ENCODE measurements around the gene ZNF423.

The ZNF423 gene

GRCh38 chr16:49583911-49584310, 272.0 kb downstream of the ZNF423 start:
- TF ChIP-seq EZH2 (optimal IDR thresholded peaks at IDR 0.05; ENCODE audit: low read depth, low read length) = no peak
- no peak for TF ChIP-seq CTCF (IDR thresholded peaks at IDR 0.05; ENCODE audit: low read length)
- no peak for TF ChIP-seq EZH2phosphoT487 (IDR thresholded peaks at IDR 0.05; ENCODE audit: low read length)
- H3K36me3 ChIP-seq (replicated peaks; ENCODE audit: insufficient read depth, low read length) = no peaks in the 10 kb centered on the region
- no peak overlapping the region for H3K4me3 ChIP-seq (ENCODE audit: low read length)
- H3K27me3 ChIP-seq (replicated peaks; ENCODE audit: insufficient read depth, low read length) = no peaks in the 10 kb centered on the region
- no peaks in the 10 kb centered on the region for H3F3A ChIP-seq (ENCODE audit: insufficient read depth, low read length)
- no peaks in the 10 kb centered on the region for H4K20me1 ChIP-seq (ENCODE audit: insufficient read depth, low read length)
- no peaks in the 10 kb centered on the region for H3K9me3 ChIP-seq (replicated peaks; ENCODE audit: insufficient read depth, low read length)
- DNase-seq = no peak
- no peaks in the 10 kb centered on the region for H3K79me2 ChIP-seq (ENCODE audit: low read length)
- no peak overlapping the region for H2AFZ ChIP-seq (ENCODE audit: low read length)
- no peaks in the 10 kb centered on the region for H3K9me2 ChIP-seq (replicated peaks; ENCODE audit: insufficient read depth, low read length)
- H3K4me2 ChIP-seq (ENCODE audit: low read depth, low read length) = no peak overlapping the region
- H3K4me1 ChIP-seq (ENCODE audit: low read length) = no peaks in the 10 kb centered on the region
- no peak overlapping the region for H3K9ac ChIP-seq (ENCODE audit: low read length)
- no peak overlapping the region for H3K27ac ChIP-seq (ENCODE audit: low read length)

- H3K27me3 ChIP-seq (replicated peaks; ENCODE audit: insufficient read depth, low read length) = no peaks in the 10 kb centered on the region
- no peaks in the 10 kb centered on the region for H4K20me1 ChIP-seq (ENCODE audit: insufficient read depth, low read length)
- no peaks in the 10 kb centered on the region for H3K36me3 ChIP-seq (replicated peaks; ENCODE audit: insufficient read depth, low read length)
- no peak overlapping the region for H3K4me3 ChIP-seq (ENCODE audit: low read length)
- no peak for DNase-seq
- no peak overlapping the region for H3K27ac ChIP-seq (ENCODE audit: low read length)
- H3K79me2 ChIP-seq (ENCODE audit: low read length) = no peaks in the 10 kb centered on the region
- no peaks in the 10 kb centered on the region for H3K9me3 ChIP-seq (replicated peaks; ENCODE audit: insufficient read depth, low read length)
- TF ChIP-seq CTCF (IDR thresholded peaks at IDR 0.05; ENCODE audit: low read length) (no peak), EZH2phosphoT487 (IDR thresholded peaks at IDR 0.05; ENCODE audit: low read length) (no peak), EZH2 (optimal IDR thresholded peaks at IDR 0.05; ENCODE audit: low read depth, low read length) (no peak)
- H3F3A ChIP-seq (ENCODE audit: insufficient read depth, low read length) = no peaks in the 10 kb centered on the region
- H3K4me2 ChIP-seq (ENCODE audit: low read depth, low read length) = no peak overlapping the region
- H3K4me1 ChIP-seq (ENCODE audit: low read length) = no peaks in the 10 kb centered on the region
- H3K9ac ChIP-seq (ENCODE audit: low read length) = no peak overlapping the region
- no peaks in the 10 kb centered on the region for H3K9me2 ChIP-seq (replicated peaks; ENCODE audit: insufficient read depth, low read length)
- H2AFZ ChIP-seq (ENCODE audit: low read length) = no peak overlapping the region
Measured at GRCh38 chr16:49581630-49582298, 274.1 kb downstream of the ZNF423 start.

GRCh38 chr16:49580751-49581303, 275.1 kb downstream of the ZNF423 start:
- TF ChIP-seq EZH2phosphoT487 (IDR thresholded peaks at IDR 0.05; ENCODE audit: low read length) (no peak), EZH2 (optimal IDR thresholded peaks at IDR 0.05; ENCODE audit: low read depth, low read length) (no peak), CTCF (IDR thresholded peaks at IDR 0.05; ENCODE audit: low read length) (no peak)
- Histone ChIP-seq H3K9ac (ENCODE audit: low read length) (no peak overlapping the region), H3K27me3 (replicated peaks; ENCODE audit: insufficient read depth, low read length) (no peaks in the 10 kb centered on the region), H3F3A (ENCODE audit: insufficient read depth, low read length) (no peaks in the 10 kb centered on the region), H3K36me3 (replicated peaks; ENCODE audit: insufficient read depth, low read length) (no peaks in the 10 kb centered on the region), H4K20me1 (ENCODE audit: insufficient read depth, low read length) (no peaks in the 10 kb centered on the region), H3K27ac (ENCODE audit: low read length) (no peak overlapping the region), H3K4me1 (ENCODE audit: low read length) (peaks cover 3% of the 10 kb centered on the region), H2AFZ (ENCODE audit: low read length) (no peak overlapping the region), H3K4me2 (ENCODE audit: low read depth, low read length) (no peak overlapping the region), H3K4me3 (ENCODE audit: low read length) (no peak overlapping the region), H3K9me2 (replicated peaks; ENCODE audit: insufficient read depth, low read length) (no peaks in the 10 kb centered on the region), H3K9me3 (replicated peaks; ENCODE audit: insufficient read depth, low read length) (no peaks in the 10 kb centered on the region), H3K79me2 (ENCODE audit: low read length) (no peaks in the 10 kb centered on the region)
- no peak for DNase-seq

All from MM.1S (cell line).